ENCODE results near the gene SETD1A. TPM values are rescaled to one million over a fixed set of nuclear protein-coding genes. Genes with fewer than 3 reads are reported as not detected.

SETD1A gene
- total RNA-seq, 6 donors from 2014 or later: 9.1 to 30.4 (median 17.0) TPM

DNA sequence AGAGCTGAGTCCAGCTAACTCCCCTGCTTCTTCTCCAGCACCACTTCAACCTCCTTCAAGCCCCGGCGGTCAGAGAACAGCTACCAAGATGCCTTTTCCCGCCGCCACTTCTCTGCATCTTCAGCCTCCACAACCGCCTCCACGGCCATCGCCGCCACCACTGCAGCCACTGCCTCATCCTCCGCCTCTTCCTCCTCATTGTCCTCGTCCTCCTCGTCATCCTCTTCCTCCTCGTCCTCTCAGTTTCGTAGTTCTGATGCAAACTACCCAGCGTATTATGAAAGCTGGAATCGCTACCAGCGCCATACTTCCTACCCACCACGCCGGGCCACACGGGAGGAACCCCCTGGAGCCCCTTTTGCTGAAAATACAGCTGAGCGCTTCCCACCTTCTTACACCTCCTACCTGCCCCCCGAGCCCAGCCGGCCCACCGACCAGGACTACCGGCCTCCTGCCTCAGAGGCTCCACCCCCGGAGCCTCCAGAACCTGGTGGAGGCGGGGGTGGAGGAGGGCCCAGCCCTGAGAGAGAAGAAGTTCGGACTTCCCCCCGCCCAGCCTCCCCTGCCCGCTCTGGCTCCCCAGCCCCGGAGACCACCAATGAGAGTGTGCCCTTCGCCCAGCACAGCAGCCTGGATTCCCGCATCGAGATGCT, 7.1 kb downstream of the SETD1A start:
- TF ChIP-seq, protein P1, sequence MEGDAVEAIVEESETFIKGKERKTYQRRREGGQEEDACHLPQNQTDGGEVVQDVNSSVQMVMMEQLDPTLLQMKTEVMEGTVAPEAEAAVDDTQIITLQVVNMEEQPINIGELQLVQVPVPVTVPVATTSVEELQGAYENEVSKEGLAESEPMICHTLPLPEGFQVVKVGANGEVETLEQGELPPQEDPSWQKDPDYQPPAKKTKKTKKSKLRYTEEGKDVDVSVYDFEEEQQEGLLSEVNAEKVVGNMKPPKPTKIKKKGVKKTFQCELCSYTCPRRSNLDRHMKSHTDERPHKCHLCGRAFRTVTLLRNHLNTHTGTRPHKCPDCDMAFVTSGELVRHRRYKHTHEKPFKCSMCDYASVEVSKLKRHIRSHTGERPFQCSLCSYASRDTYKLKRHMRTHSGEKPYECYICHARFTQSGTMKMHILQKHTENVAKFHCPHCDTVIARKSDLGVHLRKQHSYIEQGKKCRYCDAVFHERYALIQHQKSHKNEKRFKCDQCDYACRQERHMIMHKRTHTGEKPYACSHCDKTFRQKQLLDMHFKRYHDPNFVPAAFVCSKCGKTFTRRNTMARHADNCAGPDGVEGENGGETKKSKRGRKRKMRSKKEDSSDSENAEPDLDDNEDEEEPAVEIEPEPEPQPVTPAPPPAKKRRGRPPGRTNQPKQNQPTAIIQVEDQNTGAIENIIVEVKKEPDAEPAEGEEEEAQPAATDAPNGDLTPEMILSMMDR (IDR thresholded peaks at IDR 0.05): no peak
- TF ChIP-seq POLR2AphosphoS5 (IDR thresholded peaks at IDR 0.05) (no peak), EP300 (IDR thresholded peaks at IDR 0.05) (no peak), POLR2A (IDR thresholded peaks at IDR 0.05) (no peak)
- ATAC-seq (ENCODE audit: low FRiP score in 2 of 2) (no peak), DNase-seq (no peak)
- peaks cover 0 to 6% (median 0%) of the 10 kb centered on the region in 4 donors for H3K4me1 ChIP-seq
- 86 to 87% methylated on average over 31 to 32 of the region's 33 CpGs for WGBS, 2 donors
- no peaks in the 10 kb centered on the region for H3K27me3 ChIP-seq
- no peak overlapping the region for H3K27ac ChIP-seq
- no peak overlapping the region for H3K4me3 ChIP-seq
- peaks cover 76 to 100% (median 91%) of the 10 kb centered on the region in 4 donors for H3K36me3 ChIP-seq
- no peaks in the 10 kb centered on the region for H3K9me3 ChIP-seq

DNA sequence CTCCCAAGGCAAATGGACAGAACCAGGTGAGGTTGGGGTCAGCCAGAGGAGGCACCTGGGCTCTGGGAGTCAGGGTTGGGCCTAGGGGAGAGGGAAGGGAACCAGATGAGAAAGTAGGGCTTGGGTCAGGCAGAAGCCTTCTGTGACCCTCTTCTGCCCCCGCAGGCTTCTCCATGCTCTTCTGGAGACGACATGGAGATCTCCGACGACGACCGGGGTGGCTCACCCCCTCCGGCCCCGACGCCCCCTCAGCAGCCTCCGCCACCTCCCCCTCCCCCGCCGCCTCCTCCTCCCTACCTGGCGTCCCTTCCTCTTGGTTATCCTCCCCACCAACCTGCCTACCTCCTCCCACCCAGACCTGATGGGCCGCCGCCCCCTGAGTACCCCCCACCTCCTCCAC, 7.9 kb downstream of the SETD1A start:
- DNase-seq (no peak), ATAC-seq (ENCODE audit: low FRiP score in 2 of 2) (no peak)
- peaks cover 74 to 100% (median 94%) of the 10 kb centered on the region in 4 donors for H3K36me3 ChIP-seq
- WGBS, 2 donors: 90 to 92% methylated on average over 2 to 15 of the region's 15 CpGs
- H3K27me3 ChIP-seq: no peaks in the 10 kb centered on the region
- H3K9me3 ChIP-seq: no peaks in the 10 kb centered on the region
- H3K4me3 ChIP-seq: no peak overlapping the region
- no peaks in the 10 kb centered on the region for H3K4me1 ChIP-seq
- TF ChIP-seq EP300 (IDR thresholded peaks at IDR 0.05) (no peak), POLR2AphosphoS5 (IDR thresholded peaks at IDR 0.05) (no peak), POLR2A (IDR thresholded peaks at IDR 0.05) (no peak)
- TF ChIP-seq, protein P1 (IDR thresholded peaks at IDR 0.05): no peak
- H3K27ac ChIP-seq: no peak overlapping the region

DNA sequence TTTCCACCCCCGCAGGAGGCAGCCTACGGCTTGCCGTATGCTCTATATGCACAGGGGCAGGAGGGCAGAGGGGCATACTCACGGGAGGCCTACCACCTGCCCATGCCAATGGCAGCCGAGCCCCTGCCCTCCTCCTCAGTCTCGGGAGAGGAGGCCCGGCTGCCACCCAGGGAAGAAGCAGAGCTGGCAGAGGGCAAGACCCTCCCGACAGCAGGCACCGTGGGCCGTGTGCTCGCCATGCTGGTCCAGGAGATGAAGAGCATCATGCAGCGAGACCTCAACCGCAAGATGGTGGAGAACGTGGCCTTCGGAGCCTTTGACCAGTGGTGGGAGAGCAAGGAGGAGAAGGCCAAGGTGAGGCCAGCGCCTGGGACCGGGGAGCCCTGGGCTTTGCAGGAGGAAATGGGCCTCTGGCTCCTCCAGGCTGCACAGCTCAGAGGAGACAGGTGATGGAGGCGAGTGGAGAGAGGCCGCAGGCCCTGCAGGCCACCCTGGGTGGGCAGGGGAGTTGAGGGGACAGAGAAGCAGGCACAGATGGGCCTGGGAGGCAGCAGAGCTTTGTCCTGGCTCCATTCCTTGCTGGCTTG, 8.6 kb downstream of the SETD1A start:
- Histone ChIP-seq H3K4me1 (no peaks in the 10 kb centered on the region), H3K27ac (no peak overlapping the region), H3K4me3 (no peak overlapping the region), H3K27me3 (no peaks in the 10 kb centered on the region), H3K36me3 (peaks cover 77 to 100% (median 95%) of the 10 kb centered on the region in 4 donors), H3K9me3 (no peaks in the 10 kb centered on the region)
- ATAC-seq (ENCODE audit: low FRiP score in 2 of 2) (no peak), DNase-seq (no peak)
- TF ChIP-seq POLR2AphosphoS5 (IDR thresholded peaks at IDR 0.05) (no peak), POLR2A (IDR thresholded peaks at IDR 0.05) (no peak), EP300 (IDR thresholded peaks at IDR 0.05) (no peak)
- TF ChIP-seq, protein P1 (IDR thresholded peaks at IDR 0.05): no peak
- 93% methylated on average over 17 to 19 of the region's 19 CpGs for WGBS, 2 donors

DNA sequence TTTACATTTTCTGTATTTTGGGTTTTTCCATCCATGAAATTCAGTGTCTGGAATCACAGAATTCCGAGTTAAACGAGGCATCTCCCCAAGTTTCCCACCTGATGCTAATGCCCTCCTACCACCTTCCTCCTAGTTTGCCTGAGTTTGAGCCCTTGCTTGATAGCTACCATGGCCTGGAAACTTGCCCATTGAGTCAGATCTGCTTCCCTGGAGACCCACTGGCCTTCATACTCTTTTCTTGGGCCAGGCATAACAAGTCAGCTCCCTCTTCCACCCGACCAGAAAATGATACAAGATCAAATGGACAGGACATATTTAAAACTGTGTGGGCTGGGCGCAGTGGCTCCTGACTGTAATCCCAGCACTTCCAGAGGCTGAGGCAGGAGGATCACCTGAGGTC, 10.2 kb downstream of the SETD1A start:
- Histone ChIP-seq H3K4me3 (no peak overlapping the region), H3K27me3 (no peaks in the 10 kb centered on the region), H3K36me3 (peaks cover 74 to 100% (median 95%) of the 10 kb centered on the region in 4 donors), H3K4me1 (no peaks in the 10 kb centered on the region), H3K27ac (no peak overlapping the region), H3K9me3 (no peaks in the 10 kb centered on the region)
- DNase-seq: no peak
- 84 to 96% methylated on average over 4 of the region's 4 CpGs for WGBS, 2 donors
- ATAC-seq (ENCODE audit: low FRiP score in 2 of 2): no peak
- TF ChIP-seq EP300 (IDR thresholded peaks at IDR 0.05): no peak
- TF ChIP-seq POLR2A (IDR thresholded peaks at IDR 0.05): no peak
- TF ChIP-seq, protein P1 (IDR thresholded peaks at IDR 0.05): no peak
- TF ChIP-seq POLR2AphosphoS5 (IDR thresholded peaks at IDR 0.05): no peak

All from upper lobe of left lung (tissue), 6 donors.